ENCODE results near the gene CDC40.
"Not testable (repeated sequence)": the region's sequence is repeated elsewhere in the genome, so short reads cannot be mapped to it uniquely, and the experiment has no call there.

DNA sequence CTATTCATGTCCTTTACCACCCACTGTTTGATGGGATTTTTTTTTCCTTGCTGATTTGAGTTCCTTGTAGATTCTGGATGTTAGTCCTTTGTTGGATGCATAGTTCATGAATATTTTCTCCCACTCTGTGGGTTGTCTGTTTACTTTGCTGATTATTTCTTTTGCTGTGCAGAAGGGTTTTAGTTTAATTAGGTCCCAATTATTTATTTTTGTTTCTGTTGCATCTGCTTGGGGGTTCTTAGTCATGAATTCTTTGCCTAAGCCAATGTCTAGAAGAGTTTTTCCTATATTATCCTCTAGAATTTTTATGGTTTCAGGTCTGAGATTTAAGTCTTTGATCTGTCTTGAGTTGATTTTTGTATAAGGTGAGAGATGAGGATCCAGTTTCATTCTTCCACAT lies 92.6 kb downstream of the CDC40 start:
- TF ChIP-seq, protein P1, sequence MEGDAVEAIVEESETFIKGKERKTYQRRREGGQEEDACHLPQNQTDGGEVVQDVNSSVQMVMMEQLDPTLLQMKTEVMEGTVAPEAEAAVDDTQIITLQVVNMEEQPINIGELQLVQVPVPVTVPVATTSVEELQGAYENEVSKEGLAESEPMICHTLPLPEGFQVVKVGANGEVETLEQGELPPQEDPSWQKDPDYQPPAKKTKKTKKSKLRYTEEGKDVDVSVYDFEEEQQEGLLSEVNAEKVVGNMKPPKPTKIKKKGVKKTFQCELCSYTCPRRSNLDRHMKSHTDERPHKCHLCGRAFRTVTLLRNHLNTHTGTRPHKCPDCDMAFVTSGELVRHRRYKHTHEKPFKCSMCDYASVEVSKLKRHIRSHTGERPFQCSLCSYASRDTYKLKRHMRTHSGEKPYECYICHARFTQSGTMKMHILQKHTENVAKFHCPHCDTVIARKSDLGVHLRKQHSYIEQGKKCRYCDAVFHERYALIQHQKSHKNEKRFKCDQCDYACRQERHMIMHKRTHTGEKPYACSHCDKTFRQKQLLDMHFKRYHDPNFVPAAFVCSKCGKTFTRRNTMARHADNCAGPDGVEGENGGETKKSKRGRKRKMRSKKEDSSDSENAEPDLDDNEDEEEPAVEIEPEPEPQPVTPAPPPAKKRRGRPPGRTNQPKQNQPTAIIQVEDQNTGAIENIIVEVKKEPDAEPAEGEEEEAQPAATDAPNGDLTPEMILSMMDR (IDR thresholded peaks at IDR 0.05), result not testable (repeated sequence)
- not testable (repeated sequence) for TF ChIP-seq POLR2A (IDR thresholded peaks at IDR 0.05)

Measured in Peyer's patch (tissue), 4 donors.